Measurements from ENCODE around the gene HOXD3. TPM values are rescaled to one million over a fixed set of nuclear protein-coding genes. Genes with fewer than 3 reads are reported as not detected.

Gene HOXD3
- total RNA-seq = 10 to 100 TPM in 6 of 8 experiments, 1 to 10 TPM in 2; 8.9 to 47.6 (median 22.3) TPM

DNA sequence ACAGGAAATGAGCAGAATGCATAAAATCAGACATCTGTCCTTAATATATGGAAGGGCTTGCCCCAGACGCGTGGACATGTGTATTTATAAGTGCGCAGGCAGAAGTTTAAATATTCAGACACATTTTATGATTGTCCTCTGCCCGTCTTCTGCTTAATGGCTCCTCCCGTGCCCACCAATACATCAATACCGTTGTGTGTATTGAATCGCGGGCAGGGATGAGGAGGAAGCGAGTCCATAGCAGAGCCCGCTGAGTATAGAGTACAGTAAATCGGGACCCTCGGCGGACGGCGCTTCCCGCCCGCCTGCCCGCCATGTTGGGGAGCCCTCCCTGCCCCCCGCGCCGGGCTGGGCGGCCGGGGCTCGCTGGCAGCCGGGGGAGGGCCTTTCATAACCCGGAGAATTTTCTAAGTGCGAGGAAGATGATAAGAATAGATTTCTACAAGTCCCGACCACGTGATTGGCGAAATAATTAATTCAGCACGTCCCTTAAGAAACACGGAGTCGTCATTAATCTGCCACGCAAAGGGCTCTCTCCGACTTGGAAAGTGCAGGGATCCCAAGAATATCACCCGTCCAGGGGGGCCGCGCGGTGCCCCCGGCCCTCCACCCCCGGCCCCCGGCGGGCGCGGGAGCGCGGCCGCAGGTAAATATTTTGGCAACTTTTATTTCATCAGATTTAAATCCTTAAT, at the start of gene HOXD3:
Gene HOXD3, plus strand, starts transcription at position 501 of the 692 bp plus-strand sequence. CDS start 11,808 bp downstream, outside the sequence.
- H3K4me1 ChIP-seq (replicated peaks in 1 of 2) = peaks cover 39 to 95% of the 10 kb centered on the region in 2 donors
- H3K27ac ChIP-seq = peak within 1 kb of the TSS; percentile 89 to 94
- peak in 6 of 8 experiments; percentile 1 to 69 (median 29) for ATAC-seq (replicated peaks in 6 of 8)
- in situ Hi-C loops (cut with MboI; ENCODE audit: low pct_unique_long_range_greater_than_20kb in 2 of 9, low sequenced_read_pairs in 9 of 9, unreplicated experiment in 9 of 9) = no loop called here
- 0 to 7% (median 0%) methylated on average over 1 to 18 of the region's 48 CpGs; no CpG with 5 or more reads in 4 of the 10 experiments for WGBS, 10 experiments
- H3K4me3 ChIP-seq = peak within 1 kb of the TSS; percentile 20 to 42 (median 40)

- no peak overlapping the region for H3K27ac ChIP-seq
- peak overlapping the region in 3 of 5 donors; percentile 1 to 18 (median 14) for H3K4me3 ChIP-seq
- peak in 4 of 8 experiments; percentile 11 to 17 (median 14) for ATAC-seq (replicated peaks in 6 of 8)
- in situ Hi-C loops (cut with MboI; ENCODE audit: low pct_unique_long_range_greater_than_20kb in 2 of 9, low sequenced_read_pairs in 9 of 9, unreplicated experiment in 9 of 9) = loop anchor here in 3 of 9 experiments (25.0 kb wide), 3 partner anchors 705 to 1655 kb away; no protein-coding TSS in a partner anchor
- peaks cover 0 to 24% of the 10 kb centered on the region in 2 donors for H3K4me1 ChIP-seq (replicated peaks in 1 of 2)
- no CpG with 5 or more reads among the region's 59 CpGs for WGBS, 10 experiments
Measured at GRCh38 chr2:176107731-176108181, 49.4 kb upstream of the HOXD3 start.

GRCh38 chr2:176109192-176109901, 47.8 kb upstream of the HOXD3 start:
- Histone ChIP-seq H3K4me1 (replicated peaks in 1 of 2) (peaks cover 0 to 20% of the 10 kb centered on the region in 2 donors), H3K27ac (no peak overlapping the region), H3K4me3 (no peak overlapping the region)
- WGBS, 10 experiments = 0 to 100% (median 18%) methylated on average over 1 to 19 of the region's 26 CpGs; no CpG with 5 or more reads in 1 of the 10 experiments
- no peak for ATAC-seq (replicated peaks in 6 of 8)
- in situ Hi-C loops (cut with MboI; ENCODE audit: low pct_unique_long_range_greater_than_20kb in 2 of 9, low sequenced_read_pairs in 9 of 9, unreplicated experiment in 9 of 9) = loop anchor here in 3 of 9 experiments (25.0 kb wide), 3 partner anchors 703 to 1653 kb away; no protein-coding TSS in a partner anchor

DNA sequence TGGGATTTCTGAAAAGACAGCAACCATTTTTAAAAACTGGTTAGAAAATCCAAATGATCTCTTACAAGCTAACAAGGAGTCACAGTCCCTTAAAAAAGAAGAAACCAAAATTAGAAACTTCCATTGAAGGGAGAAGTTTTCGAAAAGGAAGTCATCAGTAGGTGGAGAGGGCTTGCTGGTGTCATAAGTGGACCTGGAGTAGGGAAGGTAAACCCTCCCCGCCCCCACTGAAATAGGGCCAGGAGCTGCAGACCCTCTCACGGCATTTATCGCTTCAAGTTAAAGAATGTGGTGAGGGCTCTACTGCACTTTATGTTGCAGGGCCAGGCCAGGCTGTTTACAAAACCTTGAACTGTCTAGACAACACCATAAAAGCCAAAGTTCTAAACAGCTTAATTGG, 47.2 kb upstream of the HOXD3 start:
- Histone ChIP-seq H3K4me1 (replicated peaks in 1 of 2) (peaks cover 0 to 16% of the 10 kb centered on the region in 2 donors), H3K4me3 (no peak overlapping the region), H3K27ac (no peak overlapping the region)
- in situ Hi-C loops (cut with MboI; ENCODE audit: low pct_unique_long_range_greater_than_20kb in 2 of 9, low sequenced_read_pairs in 9 of 9, unreplicated experiment in 9 of 9) = loop anchor here in 3 of 9 experiments (25.0 kb wide), 3 partner anchors 702 to 1652 kb away; no protein-coding TSS in a partner anchor
- ATAC-seq (replicated peaks in 6 of 8) = no peak
- WGBS, 10 experiments = 0 to 57% (median 20%) methylated on average over 1 to 4 of the region's 4 CpGs; no CpG with 5 or more reads in 3 of the 10 experiments

DNA sequence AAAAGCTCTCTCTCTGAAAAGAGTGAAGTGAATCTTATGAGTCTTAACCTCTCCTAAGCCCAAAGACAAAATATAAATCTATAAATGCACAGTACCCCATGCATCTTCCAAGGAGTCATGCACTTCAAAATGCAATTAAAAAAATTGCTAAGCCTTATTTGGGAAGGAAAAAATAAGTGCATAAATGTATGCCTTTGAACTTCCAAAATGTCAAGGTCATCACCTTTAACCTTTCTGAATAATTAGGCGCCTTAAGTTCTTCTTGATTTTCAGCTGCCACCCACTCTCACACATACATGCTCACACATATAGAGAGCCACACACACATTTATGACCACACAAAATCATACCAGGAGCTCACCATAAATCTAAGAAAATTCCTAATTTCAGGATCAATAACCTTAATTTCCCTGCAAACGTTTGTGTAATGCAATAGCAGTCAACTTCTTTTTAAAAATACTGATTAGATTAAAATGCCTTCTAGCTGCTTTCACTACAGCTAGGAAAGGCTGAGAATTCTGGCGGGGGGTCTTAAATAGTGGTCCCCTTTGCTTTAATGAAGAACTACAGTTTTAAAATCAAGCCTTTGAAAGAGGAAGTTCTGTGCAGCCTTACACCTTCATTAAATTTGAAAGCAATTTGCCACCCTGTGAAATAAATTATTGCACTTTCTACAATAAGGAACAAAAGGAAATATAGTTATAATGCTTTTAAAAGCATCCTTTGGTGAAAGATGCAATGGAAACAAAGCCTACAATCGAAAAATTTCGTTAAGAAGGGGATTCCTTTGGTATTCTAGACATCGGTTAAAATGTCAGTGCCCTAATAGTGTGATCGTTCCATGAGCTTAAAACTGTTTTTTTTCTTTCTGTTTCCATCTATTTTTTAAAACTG, 46.4 kb upstream of the HOXD3 start:
- in situ Hi-C loops (cut with MboI; ENCODE audit: low pct_unique_long_range_greater_than_20kb in 2 of 9, low sequenced_read_pairs in 9 of 9, unreplicated experiment in 9 of 9) = loop anchor here in 3 of 9 experiments (25.0 kb wide), 3 partner anchors 702 to 1652 kb away; no protein-coding TSS in a partner anchor
- no peak for ATAC-seq (replicated peaks in 6 of 8)

GRCh38 chr2:176111309-176111663, 45.8 kb upstream of the HOXD3 start:
- in situ Hi-C loops (cut with MboI; ENCODE audit: low pct_unique_long_range_greater_than_20kb in 2 of 9, low sequenced_read_pairs in 9 of 9, unreplicated experiment in 9 of 9) = loop anchor here in 3 of 9 experiments (25.0 kb wide), 3 partner anchors 701 to 1651 kb away; no protein-coding TSS in a partner anchor
- WGBS, 10 experiments = 0 to 100% (median 4%) methylated on average over 1 to 16 of the region's 16 CpGs

More for the DNA sequence above, 46.4 kb upstream of the HOXD3 start:
- no peak overlapping the region for H3K27ac ChIP-seq
- peaks cover 0 to 16% of the 10 kb centered on the region in 2 donors for H3K4me1 ChIP-seq (replicated peaks in 1 of 2)
- H3K4me3 ChIP-seq = no peak overlapping the region
- 0 to 67% (median 26%) methylated on average over 1 to 7 of the region's 7 CpGs for WGBS, 10 experiments

GRCh38 chr2:176111846-176112374, 45.2 kb upstream of the HOXD3 start:
- in situ Hi-C loops (cut with MboI; ENCODE audit: low pct_unique_long_range_greater_than_20kb in 2 of 9, low sequenced_read_pairs in 9 of 9, unreplicated experiment in 9 of 9) = loop anchor here in 3 of 9 experiments (25.0 kb wide), 3 partner anchors 700 to 1650 kb away; no protein-coding TSS in a partner anchor
- H3K27ac ChIP-seq = no peak overlapping the region
- WGBS, 10 experiments = 0 to 100% (median 7%) methylated on average over 1 to 21 of the region's 29 CpGs; no CpG with 5 or more reads in 1 of the 10 experiments
- no peak for ATAC-seq (replicated peaks in 6 of 8)
- peaks cover 0 to 13% of the 10 kb centered on the region in 2 donors for H3K4me1 ChIP-seq (replicated peaks in 1 of 2)
- no peak overlapping the region for H3K4me3 ChIP-seq

More at GRCh38 chr2:176111309-176111663, 45.8 kb upstream of the HOXD3 start:
- Histone ChIP-seq H3K27ac (no peak overlapping the region), H3K4me3 (no peak overlapping the region), H3K4me1 (replicated peaks in 1 of 2) (peaks cover 0 to 16% of the 10 kb centered on the region in 2 donors)
- peak; percentile 0 to 55 (median 40) for ATAC-seq (replicated peaks in 6 of 8)

DNA sequence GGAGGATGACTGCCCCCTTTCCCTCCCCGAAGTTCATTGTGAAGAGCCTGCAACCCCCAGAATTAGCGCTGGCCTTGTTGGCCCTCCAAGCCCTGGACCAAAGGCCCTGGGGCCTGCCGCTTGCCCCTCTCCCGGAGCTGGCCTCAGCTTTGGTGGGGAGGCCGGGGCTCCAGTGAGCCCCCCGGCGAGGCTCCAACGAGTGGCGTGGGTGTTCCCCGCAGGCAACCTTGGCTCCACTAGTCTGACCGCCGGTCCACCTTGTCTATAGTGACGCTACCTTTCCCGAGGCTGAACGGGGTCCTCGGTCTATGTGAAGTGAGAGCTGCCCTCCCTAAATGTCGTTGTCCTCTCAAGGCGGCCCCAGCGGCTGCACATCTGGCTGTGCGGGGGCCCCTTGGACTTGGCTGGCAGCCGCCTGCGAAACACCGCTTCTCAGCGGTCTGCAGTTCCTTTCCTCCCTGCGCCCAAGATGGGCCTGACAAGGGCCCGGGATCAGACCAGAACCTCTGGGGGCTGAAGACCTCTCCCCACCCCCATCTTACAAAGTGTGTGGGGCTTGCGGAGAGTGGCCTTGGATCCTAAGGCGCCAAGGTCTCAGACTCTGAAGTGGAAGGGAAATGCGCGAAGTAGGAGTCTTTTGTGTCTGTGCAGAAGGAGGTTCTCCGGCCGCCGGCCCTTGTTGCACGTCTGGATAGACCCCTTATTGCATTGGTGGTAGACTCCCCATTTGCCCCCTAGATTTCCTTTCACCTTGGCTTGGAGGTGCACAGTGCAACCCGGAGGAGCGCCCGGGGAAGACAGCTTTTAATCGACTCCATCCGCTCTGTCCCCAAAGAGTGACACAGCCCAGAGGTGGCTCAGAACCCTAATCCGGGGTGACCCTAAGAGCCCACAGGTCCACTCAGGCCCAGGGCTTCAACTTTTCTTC, 44.5 kb upstream of the HOXD3 start:
- 0 to 29% (median 5%) methylated on average over 1 to 15 of the region's 40 CpGs; no CpG with 5 or more reads in 3 of the 10 experiments for WGBS, 10 experiments

DNA sequence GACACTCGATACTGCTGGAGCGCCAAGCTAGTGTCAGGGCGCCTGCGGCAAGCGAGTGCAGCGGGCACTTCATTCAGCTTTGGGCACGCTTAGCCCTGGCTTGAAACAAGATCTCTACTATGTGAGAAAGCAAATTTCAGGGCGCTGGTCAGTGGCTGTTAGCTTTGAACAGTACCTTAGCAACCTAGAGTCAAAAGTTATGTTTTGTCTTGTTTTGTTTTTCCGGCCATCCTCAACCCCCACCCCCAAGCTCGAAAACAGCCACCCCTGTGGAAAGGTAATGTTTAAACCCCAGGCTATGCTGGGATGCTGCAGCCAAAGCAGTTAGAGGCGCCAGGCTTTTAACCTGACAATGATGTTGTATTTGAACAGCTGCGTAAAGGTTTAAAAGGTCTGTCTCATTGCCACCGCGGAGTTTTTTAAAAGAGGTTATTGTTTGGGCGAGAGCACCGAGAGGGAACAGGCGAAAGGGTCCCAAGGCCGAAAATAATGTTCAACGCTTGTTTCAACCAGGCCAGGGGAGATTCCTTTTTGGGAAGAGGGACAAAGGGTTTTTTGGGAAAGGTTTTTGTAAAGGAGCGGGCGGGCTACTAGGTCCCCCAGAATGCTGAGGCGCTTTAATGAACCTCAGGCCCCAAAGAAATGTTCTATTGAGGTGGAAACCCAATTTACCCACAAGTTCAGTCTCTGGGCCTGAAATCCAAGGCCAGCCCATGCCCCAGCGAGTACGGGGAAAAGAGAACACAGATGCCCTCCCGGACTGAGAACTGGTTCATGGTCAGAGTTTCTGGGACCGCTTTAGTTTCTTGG, 42.8 kb upstream of the HOXD3 start:
- Histone ChIP-seq H3K27ac (no peak overlapping the region), H3K4me1 (replicated peaks in 1 of 2) (no peaks in the 10 kb centered on the region), H3K4me3 (no peak overlapping the region)
- peak in 1 of 8 experiments; percentile 2 for ATAC-seq (replicated peaks in 6 of 8)
- 0 to 90% (median 11%) methylated on average over 5 to 21 of the region's 26 CpGs for WGBS, 10 experiments
- in situ Hi-C loops (cut with MboI; ENCODE audit: low pct_unique_long_range_greater_than_20kb in 2 of 9, low sequenced_read_pairs in 9 of 9, unreplicated experiment in 9 of 9) = loop anchor here in 3 of 9 experiments (25.0 kb wide), 3 partner anchors 698 to 1648 kb away; no protein-coding TSS in a partner anchor

More for the DNA sequence above, 44.5 kb upstream of the HOXD3 start:
- Histone ChIP-seq H3K27ac (no peak overlapping the region), H3K4me1 (replicated peaks in 1 of 2) (peaks cover 0 to 6% of the 10 kb centered on the region in 2 donors), H3K4me3 (no peak overlapping the region)
- in situ Hi-C loops (cut with MboI; ENCODE audit: low pct_unique_long_range_greater_than_20kb in 2 of 9, low sequenced_read_pairs in 9 of 9, unreplicated experiment in 9 of 9) = loop anchor here in 3 of 9 experiments (25.0 kb wide), 3 partner anchors 700 to 1650 kb away; no protein-coding TSS in a partner anchor
- ATAC-seq (replicated peaks in 6 of 8) = no peak

DNA sequence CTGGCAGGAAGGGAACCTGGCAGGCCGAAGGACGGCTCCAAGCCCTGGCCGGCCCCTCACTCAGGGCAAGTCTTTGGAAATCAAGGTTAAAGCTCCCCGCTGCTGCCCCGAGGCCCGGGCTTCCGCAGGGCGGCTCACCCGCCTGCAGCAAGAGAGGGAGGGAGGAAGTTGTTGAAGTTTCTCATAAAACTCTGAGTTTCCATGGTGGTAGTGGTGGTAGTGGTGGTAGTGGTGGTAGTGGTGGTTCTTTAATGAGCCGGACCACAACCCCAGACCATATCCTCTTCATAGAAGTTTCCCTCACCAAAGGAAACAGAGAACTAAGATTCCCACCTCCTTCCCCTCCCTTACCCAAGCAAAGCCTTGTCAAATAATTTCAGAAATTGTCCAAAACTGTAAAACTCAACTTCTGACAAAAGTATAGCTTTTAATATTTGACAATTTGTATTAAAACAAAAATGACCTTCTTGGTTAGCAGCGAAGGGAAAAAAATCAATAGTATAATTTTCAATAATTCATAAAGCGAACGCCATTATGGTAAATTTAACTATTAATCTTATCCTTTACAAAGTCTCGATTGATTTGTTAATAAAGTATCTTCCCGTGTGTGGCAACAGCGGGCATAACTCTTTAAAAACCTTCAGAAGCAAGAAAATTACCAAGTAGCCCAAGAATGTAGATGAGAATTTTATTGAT, 42.0 kb upstream of the HOXD3 start:
- H3K27ac ChIP-seq = no peak overlapping the region
- ATAC-seq (replicated peaks in 6 of 8) = no peak
- no peaks in the 10 kb centered on the region for H3K4me1 ChIP-seq (replicated peaks in 1 of 2)
- in situ Hi-C loops (cut with MboI; ENCODE audit: low pct_unique_long_range_greater_than_20kb in 2 of 9, low sequenced_read_pairs in 9 of 9, unreplicated experiment in 9 of 9) = loop anchor here in 3 of 9 experiments (25.0 kb wide), 3 partner anchors 697 to 1647 kb away; no protein-coding TSS in a partner anchor
- WGBS, 10 experiments = 23 to 93% (median 56%) methylated on average over 6 to 16 of the region's 16 CpGs
- H3K4me3 ChIP-seq = no peak overlapping the region
